ENCODE measurements around the gene DPF3. TPM values are rescaled to one million over a fixed set of nuclear protein-coding genes. Genes with fewer than 3 reads are reported as not detected.

DPF3 gene
- total and polyA plus RNA-seq, 2 experiments from 2014 or later = 6.8 to 7.9 TPM

DNA sequence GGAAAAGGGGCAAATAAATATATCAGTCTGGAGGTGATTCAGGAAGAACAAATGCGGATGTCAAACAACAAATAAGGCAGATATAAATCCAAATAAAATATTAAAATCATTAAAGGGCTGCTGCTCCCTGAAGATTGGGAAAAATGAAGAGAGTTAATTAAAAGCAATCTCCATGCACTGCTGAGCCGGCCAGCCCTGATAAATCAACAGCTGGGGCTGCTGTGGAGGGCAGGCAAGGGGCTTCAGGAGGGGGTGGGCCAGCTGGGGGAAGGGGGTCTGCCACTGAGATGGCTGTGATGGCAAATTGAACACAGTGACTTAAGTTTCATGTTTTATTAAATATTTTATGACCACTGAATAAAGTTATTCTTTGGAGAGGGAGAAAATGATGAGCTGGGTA lies 12.4 kb downstream of the DPF3 start:
- WGBS, 2 experiments (ENCODE audit: low coverage in 1 of 2, low lambda C conversion rate in 2 of 2, missing lambda C conversion rate in 2 of 2) = 44 to 45% methylated on average over 2 of the region's 2 CpGs
- no peak overlapping the region for H3K4me2 ChIP-seq (ENCODE audit: unreplicated experiment)

DNA sequence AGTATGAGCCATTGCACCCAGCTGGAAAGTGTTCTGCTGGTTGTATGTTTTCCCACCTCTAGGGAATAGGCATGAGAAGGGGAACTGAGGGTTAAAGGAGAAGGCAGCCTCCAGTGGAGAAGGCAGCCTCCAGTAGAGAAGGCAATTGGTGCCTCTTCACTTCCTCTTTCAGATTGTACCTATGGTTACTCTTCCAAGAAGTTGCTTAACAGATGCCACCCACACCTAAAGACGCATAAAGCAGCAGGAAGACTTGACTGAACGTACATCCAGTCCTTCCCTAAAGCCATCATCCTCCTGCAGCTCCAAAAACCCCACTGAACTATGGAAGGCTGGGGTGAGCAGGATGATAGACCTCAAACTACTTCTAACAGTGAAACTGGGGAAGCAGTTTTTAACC lies 13.1 kb downstream of the DPF3 start:
- in situ Hi-C loops (cut with MboI) = no loop called here
- Histone ChIP-seq H3K27me3 (replicated peaks; ENCODE audit: insufficient read depth) (no peaks in the 10 kb centered on the region), H3K27ac (no peak overlapping the region), H3F3A (ENCODE audit: insufficient read depth) (0 out of 2 replicates have a peak, but pooled peaks cover 4% of the 10 kb centered on the region), H3K9me3 (ENCODE audit: low read depth) (no peaks in the 10 kb centered on the region), H3K9ac (no peak overlapping the region), H4K20me1 (ENCODE audit: insufficient read depth) (peaks cover 3% of the 10 kb centered on the region; the same call in 1 of the 2 replicates), H2AFZ (no peak overlapping the region), H3K4me3 (no peak overlapping the region), H3K79me2 (ENCODE audit: insufficient read depth) (peaks cover 96% of the 10 kb centered on the region), H3K36me3 (ENCODE audit: low read depth) (0 out of 2 replicates have a peak, but pooled peaks cover 4% of the 10 kb centered on the region), H3K9me2 (ENCODE audit: insufficient read depth) (no peaks in the 10 kb centered on the region), H3K4me2 (ENCODE audit: unreplicated experiment) (no peak overlapping the region), H3K4me1 (ENCODE audit: insufficient read depth) (0 out of 2 replicates have a peak, but pooled peaks cover 3% of the 10 kb centered on the region)
- 87 to 96% methylated on average over 2 of the region's 2 CpGs for WGBS, 2 experiments (ENCODE audit: low coverage in 1 of 2, low lambda C conversion rate in 2 of 2, missing lambda C conversion rate in 2 of 2)
- TF ChIP-seq EZH2 (IDR thresholded peaks at IDR 0.05; ENCODE audit: insufficient read depth, poor library complexity, severe bottlenecking) = no peak
- no peak for DNase-seq

More for the DNA sequence above, 12.4 kb downstream of the DPF3 start:
- Histone ChIP-seq H3K36me3 (ENCODE audit: low read depth) (0 out of 2 replicates have a peak, but pooled peaks cover 4% of the 10 kb centered on the region), H3K9ac (no peak overlapping the region), H3K27ac (no peak overlapping the region), H3K4me1 (ENCODE audit: insufficient read depth) (0 out of 2 replicates have a peak, but pooled peaks cover 3% of the 10 kb centered on the region), H3K9me3 (ENCODE audit: low read depth) (no peaks in the 10 kb centered on the region), H3K9me2 (ENCODE audit: insufficient read depth) (no peaks in the 10 kb centered on the region), H3K27me3 (replicated peaks; ENCODE audit: insufficient read depth) (no peaks in the 10 kb centered on the region), H2AFZ (no peak overlapping the region), H3K4me3 (no peak overlapping the region), H3F3A (ENCODE audit: insufficient read depth) (0 out of 2 replicates have a peak, but pooled peaks cover 4% of the 10 kb centered on the region), H3K79me2 (ENCODE audit: insufficient read depth) (peaks cover 96% of the 10 kb centered on the region), H4K20me1 (ENCODE audit: insufficient read depth) (peaks cover 4% of the 10 kb centered on the region; the same call in 1 of the 2 replicates)
- no peak for DNase-seq
- in situ Hi-C loops (cut with MboI) = no loop called here
- TF ChIP-seq EZH2phosphoT487 (IDR thresholded peaks at IDR 0.05; ENCODE audit: insufficient read depth, low read depth) = no peak
- TF ChIP-seq EZH2 (IDR thresholded peaks at IDR 0.05; ENCODE audit: insufficient read depth, poor library complexity, severe bottlenecking) = no peak

DNA sequence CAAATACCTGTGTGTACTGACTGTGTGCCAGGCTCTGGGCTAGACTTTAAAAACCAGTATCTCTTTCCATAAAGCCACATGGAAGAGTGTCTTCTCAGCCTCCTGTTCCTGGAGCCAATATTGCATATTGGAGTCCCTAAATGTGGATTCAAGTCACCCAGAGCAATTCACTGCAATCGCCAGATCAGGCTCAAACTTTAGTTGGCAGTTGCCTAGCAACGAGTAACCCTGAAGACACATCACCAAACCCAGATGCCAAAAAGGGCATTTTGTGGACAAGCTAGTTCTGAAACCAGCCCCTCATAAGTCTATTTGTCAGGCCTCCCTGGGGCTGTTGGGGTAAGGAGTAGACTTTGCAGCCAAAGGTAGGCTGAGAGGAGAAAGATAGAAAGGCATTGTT lies 13.7 kb downstream of the DPF3 start:
- H3K79me2 ChIP-seq (ENCODE audit: insufficient read depth) = peaks cover 96% of the 10 kb centered on the region
- no peaks in the 10 kb centered on the region for H3K9me3 ChIP-seq (ENCODE audit: low read depth)
- 0 out of 2 replicates have a peak, but pooled peaks cover 4% of the 10 kb centered on the region for H3K36me3 ChIP-seq (ENCODE audit: low read depth)
- 0 out of 2 replicates have a peak, but pooled peaks cover 3% of the 10 kb centered on the region for H3K4me1 ChIP-seq (ENCODE audit: insufficient read depth)
- DNase-seq = peak; percentile 29
- no peaks in the 10 kb centered on the region; the same call in 1 of the 2 replicates for H4K20me1 ChIP-seq (ENCODE audit: insufficient read depth)
- no peak overlapping the region for H3K27ac ChIP-seq
- no peaks in the 10 kb centered on the region for H3F3A ChIP-seq (ENCODE audit: insufficient read depth)
- 79 to 80% methylated on average over 2 of the region's 2 CpGs for WGBS, 2 experiments (ENCODE audit: low coverage in 1 of 2, low lambda C conversion rate in 2 of 2, missing lambda C conversion rate in 2 of 2)
- TF ChIP-seq EZH2 (IDR thresholded peaks at IDR 0.05; ENCODE audit: insufficient read depth, poor library complexity, severe bottlenecking) = no peak
- TF ChIP-seq EZH2phosphoT487 (IDR thresholded peaks at IDR 0.05; ENCODE audit: insufficient read depth, low read depth) = no peak
- H3K4me2 ChIP-seq (ENCODE audit: unreplicated experiment) = no peak overlapping the region
- H2AFZ ChIP-seq = no peak overlapping the region
- no peak overlapping the region for H3K9ac ChIP-seq
- no peaks in the 10 kb centered on the region for H3K9me2 ChIP-seq (ENCODE audit: insufficient read depth)
- in situ Hi-C loops (cut with MboI) = no loop called here
- H3K4me3 ChIP-seq = no peak overlapping the region
- no peaks in the 10 kb centered on the region for H3K27me3 ChIP-seq (replicated peaks; ENCODE audit: insufficient read depth)

DNA sequence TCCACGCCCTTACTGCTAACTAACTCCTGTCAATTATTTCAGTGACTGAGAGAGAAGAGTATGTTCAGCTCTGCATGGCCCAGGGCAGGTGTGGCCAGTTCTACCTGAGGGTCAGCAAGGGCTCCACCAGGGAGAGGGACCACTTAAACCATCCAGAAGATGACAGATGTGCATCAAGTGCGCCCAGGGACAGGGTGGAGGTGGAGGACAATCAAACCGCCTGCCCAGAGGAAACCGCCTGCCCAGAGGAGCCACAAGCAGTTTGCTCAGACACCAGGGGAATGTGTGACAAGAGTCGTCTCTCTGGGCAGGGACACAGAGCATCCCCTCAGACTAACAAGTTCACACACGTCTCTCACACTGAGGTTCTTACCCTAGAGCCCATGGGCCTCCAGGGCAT lies 14.5 kb downstream of the DPF3 start:
- Histone ChIP-seq H3K4me2 (ENCODE audit: unreplicated experiment) (no peak overlapping the region), H3F3A (ENCODE audit: insufficient read depth) (no peaks in the 10 kb centered on the region), H3K36me3 (ENCODE audit: low read depth) (0 out of 2 replicates have a peak, but pooled peaks cover 4% of the 10 kb centered on the region), H3K79me2 (ENCODE audit: insufficient read depth) (peaks cover 98% of the 10 kb centered on the region), H3K27me3 (replicated peaks; ENCODE audit: insufficient read depth) (no peaks in the 10 kb centered on the region), H4K20me1 (ENCODE audit: insufficient read depth) (no peaks in the 10 kb centered on the region; the same call in 1 of the 2 replicates), H3K9ac (no peak overlapping the region), H3K9me3 (ENCODE audit: low read depth) (no peaks in the 10 kb centered on the region), H3K4me3 (no peak overlapping the region), H3K27ac (no peak overlapping the region), H3K4me1 (ENCODE audit: insufficient read depth) (0 out of 2 replicates have a peak, but pooled peaks cover 2% of the 10 kb centered on the region), H3K9me2 (ENCODE audit: insufficient read depth) (no peaks in the 10 kb centered on the region), H2AFZ (no peak overlapping the region)
- 73 to 78% methylated on average over 6 of the region's 6 CpGs for WGBS, 2 experiments (ENCODE audit: low coverage in 1 of 2, low lambda C conversion rate in 2 of 2, missing lambda C conversion rate in 2 of 2)
- TF ChIP-seq EZH2 (IDR thresholded peaks at IDR 0.05; ENCODE audit: insufficient read depth, poor library complexity, severe bottlenecking) (no peak), EZH2phosphoT487 (IDR thresholded peaks at IDR 0.05; ENCODE audit: insufficient read depth, low read depth) (no peak)
- in situ Hi-C loops (cut with MboI) = no loop called here
- DNase-seq = no peak

Data from GM23248 (cell line).